NCI-H1092 treated with DMSO at 0.1 percent for 48 hours (cell line): ENCODE data around the gene KMT2C.
"Not testable (repeated sequence)": the region's sequence is repeated elsewhere in the genome, so short reads cannot be mapped to it uniquely, and the experiment has no call there.

Experiments
- DNase-seq: peaks from one replicate; lab custom pipeline; 2025; lab: John Stamatoyannopoulos, UW

The KMT2C gene

DNA sequence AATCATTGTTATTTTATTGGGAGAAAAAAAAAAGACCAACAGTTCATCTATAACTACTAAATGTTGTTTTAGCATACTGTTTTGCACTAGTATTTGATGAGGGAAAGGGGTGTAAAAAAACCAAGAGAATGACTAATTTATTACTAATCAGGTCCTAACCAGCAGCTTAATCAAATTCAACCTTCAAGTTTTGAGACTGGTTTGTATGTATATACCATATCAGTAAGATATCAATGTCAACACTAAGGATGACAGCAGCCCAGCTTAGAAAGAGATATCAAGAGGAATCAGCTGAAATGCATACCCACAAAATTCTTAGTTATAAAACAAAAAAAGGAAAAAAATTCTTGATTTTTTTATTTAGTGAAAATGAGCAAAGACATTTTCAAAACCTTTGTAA lies 122.6 kb downstream of the KMT2C start:
- DNase-seq: no peak

DNA sequence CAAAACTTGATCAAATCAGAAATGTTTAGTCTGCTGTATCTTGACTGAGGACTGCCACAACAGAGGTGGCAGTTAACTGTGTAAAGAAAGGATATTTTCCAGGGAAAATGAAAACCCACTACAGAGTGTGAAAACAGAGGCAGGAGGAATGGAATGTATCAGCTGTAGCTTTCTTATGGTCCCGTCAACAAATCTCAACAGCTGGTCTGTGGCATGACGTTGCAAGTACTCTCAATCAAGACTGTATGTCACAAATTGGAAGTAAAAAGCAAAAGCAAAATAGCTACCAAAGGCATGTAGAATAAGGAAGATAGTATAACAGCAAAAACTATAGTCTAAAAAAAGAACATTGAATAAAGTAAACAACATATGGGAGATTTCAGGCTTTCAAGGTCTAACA lies 123.5 kb downstream of the KMT2C start:
- DNase-seq: no peak

DNA sequence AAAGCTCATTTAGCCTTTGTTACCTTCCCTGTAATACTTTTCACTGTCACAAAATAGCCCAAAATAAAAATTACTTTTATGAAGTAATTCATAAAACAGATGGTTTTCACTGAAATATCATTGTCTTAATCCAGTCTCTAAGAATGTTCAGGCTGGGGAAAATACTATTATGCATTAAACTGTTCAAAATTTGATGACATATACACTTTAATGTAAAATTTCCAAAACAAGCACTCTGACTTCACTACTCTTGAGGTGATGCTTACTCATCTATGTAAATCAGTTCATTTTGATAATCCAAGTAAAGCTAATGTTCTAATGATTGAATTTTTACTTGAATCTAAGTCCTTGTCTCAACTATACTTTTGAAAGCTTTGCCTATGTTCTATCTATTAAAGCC lies 127.9 kb downstream of the KMT2C start:
- DNase-seq: no peak

DNA sequence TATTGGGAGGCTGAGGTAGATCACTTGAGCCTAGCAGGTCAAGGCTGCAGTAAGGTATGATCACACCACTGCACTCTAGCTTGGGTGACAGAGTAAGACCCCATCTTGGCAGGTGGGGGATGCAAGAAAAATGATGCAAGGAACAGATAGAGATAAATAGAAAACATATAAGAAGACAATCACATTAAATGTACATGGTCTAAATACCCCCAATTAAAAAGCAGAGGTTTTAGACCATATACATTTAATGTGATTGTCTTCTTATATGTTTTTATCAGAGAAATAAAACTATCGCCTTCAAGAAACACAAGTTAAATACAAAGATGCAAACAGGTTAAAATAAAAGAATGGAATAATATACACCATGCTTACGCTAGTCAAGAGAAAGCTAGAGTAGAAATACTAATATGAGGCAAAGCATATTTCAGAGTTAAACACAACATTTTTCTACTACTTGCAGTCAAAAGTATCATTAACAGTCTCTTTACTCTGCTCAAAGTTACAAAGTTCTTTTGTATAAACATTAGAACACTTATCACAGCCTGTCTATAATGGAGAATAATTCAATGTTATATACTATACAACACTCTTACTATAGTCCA lies 136.2 kb downstream of the KMT2C start:
- DNase-seq: not testable (repeated sequence)

DNA sequence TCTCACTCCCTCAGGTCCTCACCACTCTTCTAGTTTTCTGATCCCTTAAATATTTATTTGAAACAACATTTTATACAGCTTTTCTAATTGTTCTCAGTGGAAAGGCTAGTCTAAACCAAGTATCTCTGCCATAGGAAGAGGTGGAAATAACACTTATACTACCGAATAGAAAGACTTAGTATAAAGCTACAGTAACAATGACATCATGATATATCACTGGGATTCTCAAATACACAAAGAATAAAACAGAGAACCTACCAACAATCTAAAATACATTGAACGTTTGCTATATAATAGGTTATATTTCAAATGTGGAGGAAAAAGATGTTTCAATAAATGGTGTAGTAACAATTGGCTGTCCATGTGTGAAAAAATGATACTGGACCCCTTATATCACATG lies 142.9 kb downstream of the KMT2C start:
- DNase-seq: no peak

DNA sequence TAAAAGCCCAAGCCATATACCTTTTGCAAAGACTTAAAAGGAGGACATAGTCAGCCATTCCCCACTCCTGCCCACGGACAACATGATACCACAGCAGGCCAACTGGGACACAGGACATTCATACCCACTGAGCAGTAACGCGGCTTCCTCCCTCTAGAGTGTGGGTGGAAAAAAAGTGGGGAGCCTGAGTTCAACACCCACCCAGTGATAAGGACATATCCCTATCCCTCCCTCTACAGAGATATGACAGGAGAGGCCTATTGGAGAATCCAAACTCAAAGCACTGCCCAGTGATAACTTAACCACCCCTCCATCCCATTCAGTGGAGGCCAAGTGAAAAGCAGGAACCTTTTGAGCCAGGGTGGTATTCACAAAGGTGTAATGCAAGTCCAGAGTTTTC lies 148.8 kb downstream of the KMT2C start:
- DNase-seq: not testable (repeated sequence)

DNA sequence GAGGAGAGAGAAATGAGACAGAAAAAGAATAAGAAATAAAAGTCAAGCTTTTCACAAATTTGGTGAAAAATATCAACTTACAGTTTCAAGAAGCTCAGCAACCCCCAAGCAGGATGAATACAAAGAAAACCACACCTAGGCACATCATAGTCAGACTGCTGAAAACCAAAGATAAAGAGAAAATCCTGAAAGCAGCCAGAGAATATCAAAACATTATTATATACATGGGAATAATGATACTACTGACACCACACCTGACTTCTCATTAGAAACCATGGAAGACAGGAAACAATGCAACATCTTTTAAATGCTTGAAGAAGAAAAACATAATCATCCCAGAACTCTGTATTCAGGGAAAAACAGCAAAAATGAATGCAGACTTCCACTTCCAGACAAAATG lies 149.6 kb downstream of the KMT2C start:
- DNase-seq: not testable (repeated sequence)

DNA sequence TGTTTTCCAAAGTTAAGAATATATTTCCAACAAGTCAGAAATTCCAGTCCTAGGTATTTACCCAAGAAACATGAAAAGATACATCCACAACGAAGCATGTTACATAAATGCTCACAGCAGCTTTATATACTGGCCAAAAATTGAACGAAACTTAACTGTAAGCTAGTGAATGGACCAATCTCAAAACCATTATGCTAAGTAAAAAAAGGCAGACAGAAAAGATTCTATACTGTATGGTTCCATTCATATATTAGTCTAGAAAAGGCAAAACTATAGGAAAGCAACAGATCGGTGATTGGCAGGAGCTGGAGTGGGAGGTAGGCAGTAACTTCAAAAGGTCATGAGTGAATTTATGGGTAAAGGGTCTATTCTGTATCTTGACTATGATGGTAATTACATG lies 150.8 kb downstream of the KMT2C start:
- not testable (repeated sequence) for DNase-seq

DNA sequence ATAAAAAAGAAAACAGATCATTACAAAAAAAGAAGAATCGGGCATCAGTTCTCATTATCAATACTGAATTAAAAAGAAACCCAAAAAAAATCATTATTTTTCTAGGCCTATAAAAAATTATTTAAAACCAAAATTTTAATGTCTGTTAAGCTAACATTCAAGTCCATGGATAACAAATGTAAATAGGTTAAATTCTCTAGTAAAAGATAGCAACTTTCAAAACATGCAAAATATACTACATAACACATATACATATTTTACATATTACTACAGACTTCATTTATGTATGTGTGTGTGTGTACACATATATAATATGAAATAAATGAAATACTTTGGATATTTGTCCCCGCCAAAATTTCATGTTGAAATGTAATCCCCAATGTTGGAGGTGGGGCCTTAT lies 158.1 kb downstream of the KMT2C start:
- DNase-seq: not testable (repeated sequence)

DNA sequence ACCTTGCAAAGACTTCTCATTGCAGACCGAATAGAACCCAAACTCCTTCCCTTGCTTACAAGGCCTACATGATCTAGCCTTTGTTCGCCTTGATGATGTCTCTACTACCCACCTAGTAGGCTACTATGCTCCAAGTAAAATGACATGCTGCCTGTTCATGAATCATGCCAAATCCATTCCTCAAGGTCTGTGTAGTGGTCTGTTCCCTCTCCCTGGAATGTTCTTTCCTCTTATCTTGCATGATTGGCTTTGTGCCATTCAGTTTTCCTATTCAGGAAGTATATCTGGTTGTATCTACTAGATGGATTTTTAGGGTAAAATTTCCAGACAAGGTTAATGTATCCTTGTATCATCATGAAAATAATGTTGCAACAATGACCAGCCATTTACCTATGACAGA lies 165.4 kb downstream of the KMT2C start:
- not testable (repeated sequence) for DNase-seq

DNA sequence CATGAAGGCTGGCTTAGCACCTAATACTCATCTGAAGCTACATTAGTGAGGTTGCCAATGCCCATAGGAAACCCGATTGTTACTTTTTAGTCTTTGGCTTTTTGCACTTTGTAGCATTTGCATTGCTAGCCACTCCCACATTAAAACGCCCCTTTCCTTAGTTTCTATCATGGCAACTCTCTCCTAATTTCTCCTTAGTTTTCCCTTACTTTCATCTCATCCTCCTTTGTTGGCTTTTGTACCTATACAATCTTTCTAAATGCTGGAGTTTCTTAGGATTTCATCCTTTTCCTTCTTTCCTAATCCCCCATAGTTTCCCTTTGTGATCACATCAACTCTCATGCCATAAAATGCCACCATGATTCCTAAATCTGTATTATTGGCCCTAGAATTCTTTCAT lies 168.9 kb downstream of the KMT2C start:
- not testable (repeated sequence) for DNase-seq

DNA sequence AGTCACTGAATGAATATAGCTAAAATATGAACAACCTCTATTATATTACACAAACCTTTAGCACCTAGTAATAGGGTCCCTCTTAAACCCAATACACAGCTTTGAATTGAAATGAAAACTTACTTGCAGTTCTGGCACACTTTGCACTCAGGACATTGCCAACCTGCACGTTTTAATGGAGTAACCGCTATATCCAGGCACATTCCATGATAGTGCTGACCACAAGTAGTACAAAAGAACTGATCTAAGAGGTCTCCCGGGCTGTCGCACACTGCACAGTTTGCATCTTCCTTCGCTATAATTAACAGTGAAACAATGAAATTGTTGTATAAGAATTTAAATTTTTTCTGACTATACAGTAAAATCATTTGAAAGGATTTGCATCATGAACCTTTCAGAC lies 170.9 kb downstream of the KMT2C start:
- DNase-seq: not testable (repeated sequence)

DNA sequence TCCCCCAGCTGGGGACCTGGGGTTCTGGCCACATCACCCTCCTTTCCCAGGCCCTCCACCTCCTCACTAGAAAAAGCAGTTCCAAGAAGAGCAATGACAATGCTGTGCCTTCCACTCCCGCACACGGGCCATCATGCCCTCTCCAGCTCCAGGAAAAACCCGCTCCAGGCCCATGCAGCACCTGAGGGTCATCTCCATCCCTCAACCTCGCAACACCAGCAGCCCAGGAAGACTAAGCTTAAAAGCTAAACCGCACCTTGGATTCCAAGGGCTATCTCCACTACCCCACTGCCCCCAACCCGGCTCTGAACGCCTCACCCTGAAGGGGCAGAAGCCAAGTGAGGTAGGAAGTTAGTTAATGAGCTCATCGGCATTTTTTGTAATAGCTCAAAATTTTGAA lies 173.7 kb downstream of the KMT2C start:
- DNase-seq: not testable (repeated sequence)

DNA sequence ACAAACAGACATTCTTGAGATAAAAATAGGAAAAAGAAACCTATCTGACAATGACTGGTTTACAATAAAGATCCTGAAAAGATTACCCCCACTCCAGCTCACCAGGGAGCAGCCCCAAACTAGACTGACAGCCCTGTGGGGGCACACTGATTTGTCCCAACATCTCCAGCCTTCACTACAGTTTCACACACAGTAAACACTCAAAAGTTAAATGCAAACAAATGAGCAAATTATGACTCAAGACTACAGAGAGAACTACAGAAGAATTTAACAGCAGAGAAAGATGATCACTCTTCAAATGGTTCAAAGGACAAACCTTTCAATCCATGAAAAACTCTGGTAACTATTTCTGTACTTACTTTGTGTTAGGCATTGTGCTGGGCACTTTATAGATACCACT lies 176.2 kb downstream of the KMT2C start:
- DNase-seq: not testable (repeated sequence)

DNA sequence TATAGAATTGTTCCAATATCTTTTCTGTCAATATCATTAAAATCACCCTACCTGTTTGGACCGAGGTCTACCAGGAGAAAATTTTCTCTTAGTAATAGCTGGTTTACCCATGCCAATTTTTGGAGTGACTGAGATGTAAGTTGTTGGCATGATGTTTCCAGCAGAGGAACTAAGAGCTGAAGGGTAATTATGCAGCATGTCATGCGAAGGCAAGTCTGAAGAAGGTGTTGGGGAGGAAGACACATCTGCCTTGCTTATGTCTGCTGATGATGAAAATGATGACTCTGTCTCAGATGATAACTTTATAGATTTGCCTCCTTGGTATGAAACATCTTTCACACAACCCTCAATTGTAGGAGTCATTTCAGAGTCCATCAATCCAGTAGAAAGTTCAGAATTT lies 188.0 kb downstream of the KMT2C start:
- DNase-seq: not testable (repeated sequence)

DNA sequence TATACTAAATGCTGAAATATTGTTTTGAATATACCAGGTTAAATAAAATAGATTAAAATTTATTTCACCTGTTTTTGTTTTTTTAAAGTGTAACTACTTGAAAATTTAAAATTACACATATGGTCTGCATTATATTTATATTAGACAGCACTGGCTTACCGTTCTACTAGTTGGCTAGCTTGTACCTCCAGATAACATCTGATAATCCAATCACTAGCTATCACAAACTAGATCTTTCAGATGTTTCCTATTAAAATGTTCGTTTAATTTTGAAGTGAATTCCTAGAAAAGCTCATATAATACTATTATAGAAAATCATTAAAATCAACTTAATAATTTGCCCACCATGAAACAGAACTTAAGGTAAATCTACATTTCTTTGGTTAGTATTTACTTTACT lies 190.4 kb downstream of the KMT2C start:
- not testable (repeated sequence) for DNase-seq

DNA sequence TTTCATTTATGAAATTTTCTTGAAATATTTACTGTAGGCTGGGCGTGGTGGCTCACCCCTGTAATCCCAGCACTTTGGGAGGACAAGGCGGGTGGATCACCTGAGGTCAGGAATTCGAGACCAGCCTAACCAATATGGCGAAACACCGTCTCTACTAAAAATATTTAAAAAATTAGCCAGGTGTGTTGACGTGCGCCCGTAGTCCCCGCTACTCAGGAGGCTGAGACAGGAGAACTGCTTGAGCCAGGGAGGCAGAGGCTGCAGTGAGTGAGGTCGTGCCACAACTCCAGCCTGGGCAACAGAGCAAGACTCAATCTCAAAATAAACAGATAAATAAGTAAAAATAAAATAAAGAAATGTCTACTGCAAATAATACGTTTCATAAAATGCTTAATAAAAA lies 192.3 kb downstream of the KMT2C start:
- not testable (repeated sequence) for DNase-seq

DNA sequence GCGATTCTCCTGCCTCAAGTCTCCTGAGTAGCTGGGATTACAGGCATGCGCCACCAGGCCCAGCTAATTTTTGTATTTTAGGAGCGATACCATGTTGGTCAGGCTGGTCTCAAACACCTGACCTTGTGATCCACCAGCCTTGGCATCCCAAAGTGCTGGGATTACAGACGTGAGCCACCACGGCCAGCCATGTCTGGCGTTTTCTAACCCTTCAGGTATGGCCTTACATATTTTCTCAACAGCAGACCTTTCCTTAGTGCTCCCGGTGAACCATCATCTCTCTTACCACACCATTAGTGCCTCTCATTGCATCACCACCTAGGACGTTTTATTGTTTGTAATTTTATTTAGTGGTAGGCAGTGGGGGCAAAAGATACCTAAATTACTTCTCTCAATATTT lies 194.5 kb downstream of the KMT2C start:
- DNase-seq: not testable (repeated sequence)

DNA sequence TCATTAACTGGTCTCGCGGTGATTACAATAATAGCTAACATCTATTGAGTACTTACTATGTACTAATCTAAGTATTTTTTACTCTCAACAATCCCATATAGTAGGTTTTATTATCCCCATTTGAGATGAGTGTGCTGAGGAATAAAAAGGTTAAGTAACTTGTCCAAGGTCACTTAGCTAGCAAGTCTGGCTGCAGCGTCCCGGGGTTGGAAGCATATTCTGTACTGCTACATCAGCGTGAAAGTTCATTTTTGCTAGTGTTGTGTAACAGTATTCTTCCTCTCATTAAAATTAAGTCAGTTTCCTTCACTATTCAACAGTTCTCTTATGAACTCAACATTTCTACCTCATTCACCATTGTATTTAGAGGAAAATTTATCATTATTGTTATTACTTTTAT lies 199.5 kb downstream of the KMT2C start:
- not testable (repeated sequence) for DNase-seq

DNA sequence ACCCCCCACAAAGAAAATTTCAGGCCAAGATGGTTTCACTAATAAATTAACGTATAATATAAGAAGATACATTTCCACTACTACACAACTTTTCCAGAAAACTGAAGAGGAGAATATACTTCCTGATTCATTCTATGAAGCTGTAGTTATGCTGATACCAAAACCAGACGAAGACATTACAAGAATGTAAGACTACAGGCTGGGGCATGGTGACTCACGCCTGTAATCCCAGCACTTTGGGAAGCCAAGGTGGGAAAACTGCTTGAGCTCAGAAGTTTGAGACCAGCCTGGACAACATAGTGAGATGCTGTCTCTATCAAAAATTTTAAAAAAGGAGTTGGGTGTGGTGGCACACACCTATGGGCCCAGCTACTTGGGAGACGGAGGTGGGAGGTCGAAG lies 201.4 kb downstream of the KMT2C start:
- DNase-seq: not testable (repeated sequence)

DNA sequence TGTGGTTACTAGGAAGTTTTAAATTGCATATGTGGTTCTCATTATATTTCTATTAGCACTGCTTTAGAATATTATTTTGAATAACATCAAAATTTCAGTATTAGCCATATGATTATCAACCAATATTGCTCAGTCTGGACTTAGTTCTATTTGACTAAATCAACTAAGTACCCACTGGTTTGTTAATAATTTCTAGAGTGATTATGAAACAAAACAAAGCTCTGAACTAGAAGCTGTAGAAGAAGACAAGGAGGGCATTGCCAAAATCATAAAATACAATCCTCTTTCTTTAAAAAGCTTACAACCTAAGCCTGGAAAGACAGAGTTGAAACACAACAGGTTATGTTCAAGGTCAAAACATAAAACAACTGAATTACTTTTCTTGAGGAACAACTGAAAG lies 204.7 kb downstream of the KMT2C start:
- DNase-seq: no peak

DNA sequence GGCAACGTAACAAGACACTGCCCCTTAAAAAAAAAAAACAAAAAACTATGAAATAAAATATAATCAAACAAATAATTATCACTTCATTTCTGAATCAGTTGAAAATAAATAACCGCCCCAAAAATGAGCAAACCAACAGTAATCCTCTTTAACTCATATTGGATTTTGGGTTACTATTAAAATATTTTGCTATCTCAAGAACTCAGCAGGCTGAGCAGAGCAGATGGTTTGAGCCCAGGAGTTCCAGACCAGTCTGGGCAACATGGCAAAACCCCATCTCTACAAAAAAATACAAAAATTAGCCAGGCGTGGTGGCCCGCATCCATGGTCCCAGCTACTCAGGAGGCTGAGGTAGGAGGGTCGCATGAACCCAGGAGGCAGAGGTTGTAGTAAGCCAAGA lies 216.2 kb downstream of the KMT2C start:
- DNase-seq: not testable (repeated sequence)

DNA sequence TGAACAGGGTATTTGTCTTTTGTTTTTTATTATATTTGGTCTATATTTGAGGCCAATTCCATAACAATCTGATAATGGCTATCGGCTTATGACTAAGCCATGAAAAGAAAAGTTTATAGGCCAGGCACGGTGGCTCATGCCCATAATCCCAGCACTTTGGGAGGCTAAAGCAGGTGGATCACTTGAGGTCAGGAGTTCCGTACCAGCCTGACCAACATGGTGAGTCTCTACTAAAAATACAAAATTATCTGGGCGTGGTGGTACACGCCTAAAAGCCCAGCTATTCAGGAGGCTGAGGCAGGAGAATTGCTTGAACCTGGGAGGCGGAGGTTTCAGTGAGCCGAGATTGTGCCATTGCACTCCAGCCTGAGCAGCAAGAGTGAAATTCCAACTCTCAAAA lies 227.0 kb downstream of the KMT2C start:
- DNase-seq: not testable (repeated sequence)

DNA sequence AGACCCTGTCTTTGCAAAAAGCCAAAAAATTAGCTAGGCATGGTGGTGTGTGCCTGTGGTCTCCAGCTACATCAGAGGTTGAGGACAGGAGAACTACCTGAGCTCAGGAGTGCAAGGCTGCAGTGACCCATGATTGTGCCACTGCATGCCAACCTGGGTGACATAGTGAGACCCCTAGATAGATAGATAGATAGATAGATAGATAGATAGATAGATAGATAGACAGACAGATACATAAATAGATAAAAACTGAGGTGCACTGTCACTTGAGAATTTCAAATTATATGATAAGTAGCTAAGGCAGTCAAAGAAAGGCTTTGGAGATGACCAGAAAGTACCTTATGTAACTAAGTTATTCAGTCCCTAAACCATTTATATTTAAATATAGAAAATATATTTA lies 231.4 kb downstream of the KMT2C start:
- DNase-seq: not testable (repeated sequence)

DNA sequence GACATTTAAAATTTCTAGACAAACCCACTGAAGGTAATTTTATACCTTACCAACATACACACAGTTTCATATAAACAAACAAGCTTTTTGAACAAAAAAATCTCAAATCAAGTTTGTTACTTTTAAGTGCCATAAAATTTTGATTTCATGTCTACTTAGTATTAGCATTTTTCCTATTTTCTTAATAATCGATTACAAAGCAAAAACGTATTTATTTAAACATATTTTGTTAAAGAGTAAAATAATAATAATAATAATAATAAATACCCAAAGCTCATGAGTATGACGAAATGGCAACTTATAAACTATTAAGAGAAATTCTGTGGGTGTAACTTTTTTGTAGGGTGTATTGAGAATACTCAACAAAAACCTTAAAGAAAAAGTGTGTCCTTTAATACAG lies 232.7 kb downstream of the KMT2C start:
- DNase-seq: no peak
